Neural cell (in vitro differentiated cells): Measurements from ENCODE around the gene ALKBH3. TPM values are rescaled to one million over a fixed set of nuclear protein-coding genes. Genes with fewer than 3 reads are reported as not detected.

Experiments used
- H2AFZ ChIP-seq: fragments of 200-600, 300-800 bp; sonication (generic), shearing (Covaris generic); 2 replicates; pipeline ENCODE4 v1.6.0; 2014; ENCODE audit warnings: low read depth, mild to moderate bottlenecking, antibody characterized with exemption, low read length, moderate library complexity
- H3F3A ChIP-seq: fragments of 200-600 bp; shearing (Covaris generic); 2 replicates; pipeline ENCODE4 v1.6.1; 2016; ENCODE audit warnings: mild to moderate bottlenecking, moderate library complexity, mixed read lengths, antibody characterized with exemption, low read length; ENCODE audit not compliant: insufficient read depth, poor library complexity, severe bottlenecking
- H3K27ac ChIP-seq: fragments of 200-600, 300-800 bp; sonication (generic), shearing (Covaris generic); 2 replicates; pipeline ENCODE4 v1.5.1; 2014; ENCODE audit warnings: mild to moderate bottlenecking, low read length, moderate library complexity
- H3K27me3 ChIP-seq: fragments of 300-800, 200-600 bp; sonication (generic), shearing (Covaris generic); 2 replicates; pipeline ENCODE4 v1.6.0; 2014; ENCODE audit warnings: mild to moderate bottlenecking, low read depth, low read length, moderate library complexity; ENCODE audit not compliant: insufficient read depth
- H3K36me3 ChIP-seq: fragments of 300-800, 200-600 bp; sonication (generic), shearing (Covaris generic); 2 replicates; pipeline ENCODE4 v1.5.1; 2014; ENCODE audit warnings: mild to moderate bottlenecking, antibody characterized with exemption, low read length, moderate library complexity; ENCODE audit not compliant: insufficient read depth
- H3K4me2 ChIP-seq: fragments of 300-800, 200-600 bp; sonication (generic), shearing (Covaris generic); 2 replicates; pipeline ENCODE4 v1.6.0; 2014; ENCODE audit warnings: mild to moderate bottlenecking, low read length
- H3K4me3 ChIP-seq: fragments of 300-800, 200-600 bp; sonication (generic), shearing (Covaris generic); 2 replicates; pipeline ENCODE4 v1.5.1; 2014; ENCODE audit warnings: mild to moderate bottlenecking, low read length, moderate library complexity
- H3K79me2 ChIP-seq: fragments of 200-600 bp; shearing (Covaris generic); replicated peaks from 2 replicates; pipeline ENCODE4 v1.6.0; 2014; ENCODE audit warnings: mild to moderate bottlenecking, low read length, moderate library complexity; ENCODE audit not compliant: insufficient read depth
- H3K9ac ChIP-seq: fragments of 300-800, 200-600 bp; sonication (generic), shearing (Covaris generic); 2 replicates; pipeline ENCODE4 v1.6.1; 2016; ENCODE audit warnings: mild to moderate bottlenecking, low read length, mixed read lengths
- H3K9me2 ChIP-seq: fragments of 200-600 bp; shearing (Covaris generic); 2 replicates; pipeline ENCODE4 v1.6.1; 2016; ENCODE audit warnings: mild to moderate bottlenecking, low read length, mixed read lengths; ENCODE audit not compliant: insufficient read depth
- H3K9me3 ChIP-seq: fragments of 200-600, 300-800 bp; sonication (generic), shearing (Covaris generic); 2 replicates; pipeline ENCODE4 v1.6.1; 2016; ENCODE audit warnings: mild to moderate bottlenecking, mixed run types, low read length, moderate library complexity, mixed read lengths
- H4K20me1 ChIP-seq: fragments of 200-600 bp; shearing (Covaris generic); 2 replicates; pipeline ENCODE4 v1.6.1; 2016; ENCODE audit warnings: mild to moderate bottlenecking, mixed run types; ENCODE audit not compliant: insufficient read depth
- EP300 ChIP-seq: fragments of 450-650 bp; conservative IDR thresholded peaks from 2 replicates; pipeline ENCODE4 v1.6.1; 2014; ENCODE audit warnings: antibody characterized with exemption, mild to moderate bottlenecking, moderate library complexity; ENCODE audit not compliant: poor library complexity, severe bottlenecking
- EZH2 ChIP-seq: fragments of 200-600, 300-800 bp; shearing (Covaris generic), sonication (generic); IDR thresholded peaks from 2 replicates; pipeline ENCODE4 v1.6.1; 2014; ENCODE audit warnings: antibody characterized with exemption, low read length, borderline replicate concordance, mild to moderate bottlenecking; ENCODE audit not compliant: insufficient read depth, poor library complexity, severe bottlenecking
- MXI1 ChIP-seq: fragments of 450-650 bp; conservative IDR thresholded peaks from 2 replicates; pipeline ENCODE4 v1.6.1; 2014; ENCODE audit warnings: antibody characterized with exemption, mild to moderate bottlenecking; ENCODE audit not compliant: poor library complexity, severe bottlenecking
- POLR2AphosphoS5 ChIP-seq: IDR thresholded peaks from 2 replicates; pipeline ENCODE4 v1.6.1; 2012
- RAD21 ChIP-seq: fragments of 450-650 bp; conservative IDR thresholded peaks from 2 replicates; pipeline ENCODE4 v1.6.1; 2014; ENCODE audit warnings: antibody characterized with exemption, mild to moderate bottlenecking, moderate library complexity
- SMC3 ChIP-seq: fragments of 450-650 bp; conservative IDR thresholded peaks from 2 replicates; pipeline ENCODE4 v1.6.1; 2014; ENCODE audit warnings: antibody characterized with exemption, mild to moderate bottlenecking, moderate library complexity; ENCODE audit not compliant: poor library complexity
- TAF1 ChIP-seq: IDR thresholded peaks from 2 replicates; pipeline ENCODE4 v1.6.1; 2012; ENCODE audit warnings: low read depth
- polyA plus RNA-seq: library from polyadenylated mRNA; depleted of rRNA; stranded (reverse); fragments of >200 nt; gene quantifications from 2 replicates; pipeline ENCODE4 v1.2.3, GENCODE V29; 2014
- TF ChIP-seq, protein P1 (sequence below): fragments of 450-650 bp; IDR thresholded peaks from 2 replicates; pipeline ENCODE4 v1.5.1; 2014; ENCODE audit warnings: antibody characterized with exemption, mild to moderate bottlenecking, moderate library complexity; ENCODE audit not compliant: poor library complexity, severe bottlenecking
- TF ChIP-seq, protein P2 (sequence below): IDR thresholded peaks from 2 replicates; pipeline ENCODE4 v1.6.1; 2012; ENCODE audit warnings: borderline replicate concordance

The ALKBH3 gene
- polyA plus RNA-seq, 1 donor from 2014 or later = 27.0 TPM

DNA sequence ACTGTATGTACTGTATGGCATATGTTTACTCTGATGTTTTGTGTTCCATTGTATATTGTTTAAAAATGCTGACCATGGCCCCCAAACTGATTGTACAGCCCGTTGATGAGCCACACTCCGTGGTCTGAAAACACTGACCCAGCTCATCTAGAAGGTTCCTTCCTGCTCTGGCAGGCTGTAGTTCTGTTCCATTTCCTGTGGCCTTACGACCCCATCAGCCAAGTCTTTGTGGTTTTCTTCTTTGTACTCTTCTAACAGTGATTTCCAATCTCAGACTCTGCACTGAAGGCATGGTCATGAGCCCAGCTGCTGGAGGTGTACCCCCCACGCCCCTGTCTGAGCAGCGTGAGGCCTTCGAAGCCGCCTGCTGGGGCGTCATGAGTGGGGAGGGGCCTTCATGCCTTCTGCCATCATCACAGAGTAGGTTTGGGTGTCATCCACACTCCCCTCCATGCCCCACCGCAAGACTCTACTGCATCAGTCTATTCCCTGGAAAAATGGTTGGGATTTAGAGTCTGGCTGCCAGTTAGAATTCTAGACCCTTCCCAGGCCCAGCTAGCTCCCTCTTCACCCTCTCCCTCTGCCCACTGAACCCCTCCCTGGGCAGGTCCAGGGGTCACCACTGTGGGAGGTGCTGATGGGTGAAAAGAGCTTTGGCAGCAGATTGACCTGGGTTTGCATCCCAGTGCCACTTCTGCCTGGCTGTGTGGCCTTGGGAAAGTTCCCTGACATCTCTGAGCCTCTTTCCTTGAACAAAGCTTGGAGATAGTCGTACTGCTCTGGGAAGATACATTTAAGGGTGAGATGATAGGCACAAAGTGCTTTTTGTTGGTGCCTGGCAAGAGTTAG, 50.5 kb downstream of the ALKBH3 start:
- Histone ChIP-seq H3K36me3 (no peaks in the 10 kb centered on the region), H3K9ac (no peak overlapping the region), H3K4me3 (no peak overlapping the region), H3F3A (no peaks in the 10 kb centered on the region), H3K79me2 (no peaks in the 10 kb centered on the region), H3K9me2 (no peaks in the 10 kb centered on the region), H3K9me3 (no peaks in the 10 kb centered on the region), H3K4me2 (no peak overlapping the region), H3K27me3 (no peaks in the 10 kb centered on the region), H2AFZ (no peak overlapping the region), H4K20me1 (no peaks in the 10 kb centered on the region), H3K27ac (no peak overlapping the region)
- TF ChIP-seq TAF1 (no peak), MXI1 (no peak), RAD21 (no peak), EP300 (no peak), EZH2 (no peak), SMC3 (no peak), POLR2AphosphoS5 (no peak)
- TF ChIP-seq, protein P1, sequence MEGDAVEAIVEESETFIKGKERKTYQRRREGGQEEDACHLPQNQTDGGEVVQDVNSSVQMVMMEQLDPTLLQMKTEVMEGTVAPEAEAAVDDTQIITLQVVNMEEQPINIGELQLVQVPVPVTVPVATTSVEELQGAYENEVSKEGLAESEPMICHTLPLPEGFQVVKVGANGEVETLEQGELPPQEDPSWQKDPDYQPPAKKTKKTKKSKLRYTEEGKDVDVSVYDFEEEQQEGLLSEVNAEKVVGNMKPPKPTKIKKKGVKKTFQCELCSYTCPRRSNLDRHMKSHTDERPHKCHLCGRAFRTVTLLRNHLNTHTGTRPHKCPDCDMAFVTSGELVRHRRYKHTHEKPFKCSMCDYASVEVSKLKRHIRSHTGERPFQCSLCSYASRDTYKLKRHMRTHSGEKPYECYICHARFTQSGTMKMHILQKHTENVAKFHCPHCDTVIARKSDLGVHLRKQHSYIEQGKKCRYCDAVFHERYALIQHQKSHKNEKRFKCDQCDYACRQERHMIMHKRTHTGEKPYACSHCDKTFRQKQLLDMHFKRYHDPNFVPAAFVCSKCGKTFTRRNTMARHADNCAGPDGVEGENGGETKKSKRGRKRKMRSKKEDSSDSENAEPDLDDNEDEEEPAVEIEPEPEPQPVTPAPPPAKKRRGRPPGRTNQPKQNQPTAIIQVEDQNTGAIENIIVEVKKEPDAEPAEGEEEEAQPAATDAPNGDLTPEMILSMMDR = no peak
- TF ChIP-seq, protein P2, sequence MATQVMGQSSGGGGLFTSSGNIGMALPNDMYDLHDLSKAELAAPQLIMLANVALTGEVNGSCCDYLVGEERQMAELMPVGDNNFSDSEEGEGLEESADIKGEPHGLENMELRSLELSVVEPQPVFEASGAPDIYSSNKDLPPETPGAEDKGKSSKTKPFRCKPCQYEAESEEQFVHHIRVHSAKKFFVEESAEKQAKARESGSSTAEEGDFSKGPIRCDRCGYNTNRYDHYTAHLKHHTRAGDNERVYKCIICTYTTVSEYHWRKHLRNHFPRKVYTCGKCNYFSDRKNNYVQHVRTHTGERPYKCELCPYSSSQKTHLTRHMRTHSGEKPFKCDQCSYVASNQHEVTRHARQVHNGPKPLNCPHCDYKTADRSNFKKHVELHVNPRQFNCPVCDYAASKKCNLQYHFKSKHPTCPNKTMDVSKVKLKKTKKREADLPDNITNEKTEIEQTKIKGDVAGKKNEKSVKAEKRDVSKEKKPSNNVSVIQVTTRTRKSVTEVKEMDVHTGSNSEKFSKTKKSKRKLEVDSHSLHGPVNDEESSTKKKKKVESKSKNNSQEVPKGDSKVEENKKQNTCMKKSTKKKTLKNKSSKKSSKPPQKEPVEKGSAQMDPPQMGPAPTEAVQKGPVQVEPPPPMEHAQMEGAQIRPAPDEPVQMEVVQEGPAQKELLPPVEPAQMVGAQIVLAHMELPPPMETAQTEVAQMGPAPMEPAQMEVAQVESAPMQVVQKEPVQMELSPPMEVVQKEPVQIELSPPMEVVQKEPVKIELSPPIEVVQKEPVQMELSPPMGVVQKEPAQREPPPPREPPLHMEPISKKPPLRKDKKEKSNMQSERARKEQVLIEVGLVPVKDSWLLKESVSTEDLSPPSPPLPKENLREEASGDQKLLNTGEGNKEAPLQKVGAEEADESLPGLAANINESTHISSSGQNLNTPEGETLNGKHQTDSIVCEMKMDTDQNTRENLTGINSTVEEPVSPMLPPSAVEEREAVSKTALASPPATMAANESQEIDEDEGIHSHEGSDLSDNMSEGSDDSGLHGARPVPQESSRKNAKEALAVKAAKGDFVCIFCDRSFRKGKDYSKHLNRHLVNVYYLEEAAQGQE = no peak

GRCh38 chr11:43931717-43932039, 51.0 kb downstream of the ALKBH3 start:
- Histone ChIP-seq H3K36me3 (no peaks in the 10 kb centered on the region), H3K4me3 (no peak overlapping the region), H4K20me1 (no peaks in the 10 kb centered on the region), H3K79me2 (no peaks in the 10 kb centered on the region), H3F3A (no peaks in the 10 kb centered on the region), H3K9ac (no peak overlapping the region), H3K27me3 (no peaks in the 10 kb centered on the region), H2AFZ (no peak overlapping the region), H3K27ac (no peak overlapping the region), H3K9me3 (no peaks in the 10 kb centered on the region), H3K9me2 (no peaks in the 10 kb centered on the region), H3K4me2 (no peak overlapping the region)
- TF ChIP-seq EP300 (no peak), TAF1 (no peak), POLR2AphosphoS5 (no peak), EZH2 (no peak), SMC3 (no peak), RAD21 (no peak), MXI1 (no peak)
- TF ChIP-seq, protein P1 = no peak
- TF ChIP-seq, protein P2 = no peak
